ENCODE measurements around the gene ATP6V0C. TPM values are rescaled to one million over a fixed set of nuclear protein-coding genes. Genes with fewer than 3 reads are reported as not detected.

Gene ATP6V0C
- total RNA-seq, 1 experiment from 2014 or later, result 260 TPM

GRCh38 chr16:2501946-2502895, 11.5 kb upstream of the ATP6V0C start:
- intact Hi-C loops (cut with micrococcal nuclease; ENCODE audit: unreplicated experiment), result loop anchor here (2.0 to 10.0 kb wide), 2 partner anchors 67 to 159 kb away; no protein-coding TSS in a partner anchor
- DNase-seq, result no peak
- H3K4me3 Mint-ChIP-seq (ENCODE audit: low read depth, unreplicated experiment), result no peak overlapping the region
- no peak overlapping the region for H3K27ac Mint-ChIP-seq (ENCODE audit: unreplicated experiment)
- TF ChIP-seq, protein P1, sequence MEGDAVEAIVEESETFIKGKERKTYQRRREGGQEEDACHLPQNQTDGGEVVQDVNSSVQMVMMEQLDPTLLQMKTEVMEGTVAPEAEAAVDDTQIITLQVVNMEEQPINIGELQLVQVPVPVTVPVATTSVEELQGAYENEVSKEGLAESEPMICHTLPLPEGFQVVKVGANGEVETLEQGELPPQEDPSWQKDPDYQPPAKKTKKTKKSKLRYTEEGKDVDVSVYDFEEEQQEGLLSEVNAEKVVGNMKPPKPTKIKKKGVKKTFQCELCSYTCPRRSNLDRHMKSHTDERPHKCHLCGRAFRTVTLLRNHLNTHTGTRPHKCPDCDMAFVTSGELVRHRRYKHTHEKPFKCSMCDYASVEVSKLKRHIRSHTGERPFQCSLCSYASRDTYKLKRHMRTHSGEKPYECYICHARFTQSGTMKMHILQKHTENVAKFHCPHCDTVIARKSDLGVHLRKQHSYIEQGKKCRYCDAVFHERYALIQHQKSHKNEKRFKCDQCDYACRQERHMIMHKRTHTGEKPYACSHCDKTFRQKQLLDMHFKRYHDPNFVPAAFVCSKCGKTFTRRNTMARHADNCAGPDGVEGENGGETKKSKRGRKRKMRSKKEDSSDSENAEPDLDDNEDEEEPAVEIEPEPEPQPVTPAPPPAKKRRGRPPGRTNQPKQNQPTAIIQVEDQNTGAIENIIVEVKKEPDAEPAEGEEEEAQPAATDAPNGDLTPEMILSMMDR (IDR thresholded peaks at IDR 0.05; ENCODE audit: unreplicated experiment), result no peak
- no peaks in the 10 kb centered on the region for H3K4me1 Mint-ChIP-seq (ENCODE audit: low read depth, unreplicated experiment)
- CTCF ChIA-PET, result interaction anchor here (1.1 to 2.3 kb wide), 6 partner anchors 12 to 307 kb away, joined by 4 to 12 read pairs (median 8); partner anchors contain the start of genes AMDHD2, ATP6V0C, CCNF and ECI1
- H3K36me3 Mint-ChIP-seq (ENCODE audit: insufficient read depth, unreplicated experiment), result peaks cover 9% of the 10 kb centered on the region
- H3K27me3 Mint-ChIP-seq (ENCODE audit: unreplicated experiment), result no peaks in the 10 kb centered on the region
- no peaks in the 10 kb centered on the region for H3K9me3 Mint-ChIP-seq (ENCODE audit: low read depth, unreplicated experiment)
- BruUV-seq (replicated peaks), result no TSS peak

GRCh38 chr16:2505695-2506094, 8.1 kb upstream of the ATP6V0C start:
- Mint-ChIP-seq H3K4me1 (ENCODE audit: low read depth, unreplicated experiment) (no peaks in the 10 kb centered on the region), H3K36me3 (ENCODE audit: insufficient read depth, unreplicated experiment) (peaks cover 9% of the 10 kb centered on the region), H3K27me3 (ENCODE audit: unreplicated experiment) (no peaks in the 10 kb centered on the region), H3K27ac (ENCODE audit: unreplicated experiment) (no peak overlapping the region), H3K9me3 (ENCODE audit: low read depth, unreplicated experiment) (no peaks in the 10 kb centered on the region), H3K4me3 (ENCODE audit: low read depth, unreplicated experiment) (no peak overlapping the region)
- TF ChIP-seq, protein P1 (IDR thresholded peaks at IDR 0.05; ENCODE audit: unreplicated experiment), result no peak
- no TSS peak for BruUV-seq (replicated peaks)
- no peak for DNase-seq
- intact Hi-C loops (cut with micrococcal nuclease; ENCODE audit: unreplicated experiment), result loop anchor here (10.0 kb wide), 1 partner anchor 71 kb away; no protein-coding TSS in a partner anchor
- CTCF ChIA-PET, result no interaction called here

GRCh38 chr16:2507052-2507659, 6.6 kb upstream of the ATP6V0C start:
- no peak for DNase-seq
- no peaks in the 10 kb centered on the region for H3K27me3 Mint-ChIP-seq (ENCODE audit: unreplicated experiment)
- peaks cover 4% of the 10 kb centered on the region for H3K36me3 Mint-ChIP-seq (ENCODE audit: insufficient read depth, unreplicated experiment)
- CTCF ChIA-PET, result no interaction called here
- TF ChIP-seq, protein P1 (IDR thresholded peaks at IDR 0.05; ENCODE audit: unreplicated experiment), result no peak
- no peak overlapping the region for H3K4me3 Mint-ChIP-seq (ENCODE audit: low read depth, unreplicated experiment)
- no peaks in the 10 kb centered on the region for H3K9me3 Mint-ChIP-seq (ENCODE audit: low read depth, unreplicated experiment)
- no TSS peak for BruUV-seq (replicated peaks)
- H3K27ac Mint-ChIP-seq (ENCODE audit: unreplicated experiment), result no peak overlapping the region
- H3K4me1 Mint-ChIP-seq (ENCODE audit: low read depth, unreplicated experiment), result no peaks in the 10 kb centered on the region
- intact Hi-C loops (cut with micrococcal nuclease; ENCODE audit: unreplicated experiment), result loop anchor here (10.0 kb wide), 1 partner anchor 72 kb away; no protein-coding TSS in a partner anchor

- H3K36me3 Mint-ChIP-seq (ENCODE audit: insufficient read depth, unreplicated experiment), result peaks cover 8% of the 10 kb centered on the region
- peaks cover 4% of the 10 kb centered on the region for H3K4me1 Mint-ChIP-seq (ENCODE audit: low read depth, unreplicated experiment)
- no peak overlapping the region for H3K27ac Mint-ChIP-seq (ENCODE audit: unreplicated experiment)
- TF ChIP-seq, protein P1 (IDR thresholded peaks at IDR 0.05; ENCODE audit: unreplicated experiment), result no peak
- CTCF ChIA-PET, result no interaction called here
- no TSS peak for BruUV-seq (replicated peaks)
- H3K4me3 Mint-ChIP-seq (ENCODE audit: low read depth, unreplicated experiment), result no peak overlapping the region
- intact Hi-C loops (cut with micrococcal nuclease; ENCODE audit: unreplicated experiment), result loop anchor here (10.0 kb wide), 1 partner anchor 73 kb away; no protein-coding TSS in a partner anchor
- no peaks in the 10 kb centered on the region for H3K9me3 Mint-ChIP-seq (ENCODE audit: low read depth, unreplicated experiment)
- no peaks in the 10 kb centered on the region for H3K27me3 Mint-ChIP-seq (ENCODE audit: unreplicated experiment)
- DNase-seq, result no peak
Measured at GRCh38 chr16:2507665-2508064, 6.1 kb upstream of the ATP6V0C start.
